K562 (cell line): ENCODE measurements around the gene FAM167B. TPM values are rescaled to one million over a fixed set of nuclear protein-coding genes. Genes with fewer than 3 reads are reported as not detected.

Source experiments
- CBX5 ChIP-seq: IDR thresholded peaks from 2 replicates; pipeline ENCODE4 v1.6.1; 2014; ENCODE audit warnings: low read depth, borderline replicate concordance
- EGR1 ChIP-seq: fragments of 450-650 bp; conservative IDR thresholded peaks from 2 replicates; pipeline ENCODE4 v1.6.1; 2017; ENCODE audit warnings: mild to moderate bottlenecking
- FOXP1 ChIP-seq: sonication (generic); formaldehyde crosslinking; IDR thresholded peaks from 2 replicates; pipeline ENCODE4 v1.8.0; 2022; ENCODE audit warnings: mild to moderate bottlenecking, missing genetic modification reagents
- KLF16 ChIP-seq: IDR thresholded peaks from 2 replicates; pipeline ENCODE4 v1.6.1; 2016; ENCODE audit warnings: antibody characterized with exemption
- MEF2A ChIP-seq: IDR thresholded peaks from 2 replicates; pipeline ENCODE4 v1.6.1; 2011; ENCODE audit warnings: low read depth, mild to moderate bottlenecking, low read length, moderate library complexity; ENCODE audit not compliant: control insufficient read depth
- MYC ChIP-seq, 2 experiments: fragments of 250-450 bp in 1 of 2; sonication (Bioruptor Pico) in 1 of 2; IDR thresholded peaks; 2 replicates each; pipeline versions ENCODE4 v1.5.1 to v1.6.1; 2012 to 2021; ENCODE audit warnings: low read depth in 2 of 2, borderline replicate concordance in 1 of 2, improper control_type of control experiment in 1 of 2, low read length in 1 of 2, mild to moderate bottlenecking in 1 of 2, moderate library complexity in 1 of 2
- NCOA2 ChIP-seq, 2 experiments: fragments of 450-650 bp; IDR thresholded peaks; 2 replicates each; pipeline ENCODE4 v1.6.1; 2018; ENCODE audit warnings: mild to moderate bottlenecking in 2 of 2, moderate library complexity in 1 of 2; ENCODE audit not compliant: partially characterized antibody in 2 of 2
- NR1H2 ChIP-seq: sonication (generic); formaldehyde crosslinking; IDR thresholded peaks from 2 replicates; pipeline ENCODE4 v1.4.0; 2020; ENCODE audit warnings: mild to moderate bottlenecking, missing genetic modification reagents
- PRPF4 ChIP-seq: fragments of 200-400 bp; formaldehyde crosslinking; IDR thresholded peaks from one replicate; pipeline ENCODE4 v1.6.1; 2017; ENCODE audit warnings: low read length, low read depth, mild to moderate bottlenecking; ENCODE audit not compliant: insufficient read depth, poor library complexity, severe bottlenecking
- RFX1 ChIP-seq: fragments of 450-650 bp; IDR thresholded peaks from 2 replicates; pipeline ENCODE4 v1.6.1; 2016; ENCODE audit warnings: mild to moderate bottlenecking, moderate library complexity
- SMARCB1 ChIP-seq: IDR thresholded peaks from 2 replicates; pipeline ENCODE4 v1.6.1; 2011; ENCODE audit warnings: improper control_type of control experiment, low read depth; ENCODE audit not compliant: insufficient read length
- ZKSCAN1 ChIP-seq: fragments of 150-350 bp; IDR thresholded peaks from 2 replicates; pipeline ENCODE4 v1.6.1; 2016; ENCODE audit warnings: low read depth, low read length
- ZNF124 ChIP-seq: sonication (generic); formaldehyde crosslinking; IDR thresholded peaks from 2 replicates; pipeline ENCODE4 v1.8.1; 2022; ENCODE audit warnings: missing genetic modification reagents
- ZNF384 ChIP-seq: IDR thresholded peaks from 2 replicates; pipeline ENCODE4 v1.6.1; 2012; ENCODE audit warnings: low read depth, low read length, improper control_type of control experiment
- ZNF778 ChIP-seq: fragments of 450-650 bp; formaldehyde crosslinking; IDR thresholded peaks from 2 replicates; pipeline ENCODE4 v1.4.0; 2020; ENCODE audit warnings: mild to moderate bottlenecking, moderate library complexity
- polyA plus RNA-seq, 8 experiments: library from polyadenylated mRNA; depleted of rRNA in 4 of 8; stranded (reverse) in 5 of 8; unstranded in 3 of 8; fragments of >200 nt; fragmentation: Nextera tagmentation in 2 of 8; fragmentation: Illumina TruSeq in 1 of 8; extraction: Ambion mirVana in 2 of 8; extraction: Trizol in 1 of 8; gene quantifications; 2 replicates each; pipeline versions ENCODE4 v1.2.1 to v1.2.3, GENCODE V29; 2011 to 2014; ENCODE audit warnings: inconsistent platforms in 1 of 8, missing spikeins in 1 of 8
- total RNA-seq, 7 experiments: library from RNA; depleted of rRNA in 6 of 7; stranded (reverse); fragments of >200 nt in 6 of 7; fragmentation: Illumina TruSeq in 2 of 7; extraction: Trizol in 2 of 7; gene quantifications; 2 replicates each; pipeline versions ENCODE4 v1.2.1 to v1.2.3, GENCODE V29; 2011 to 2021; ENCODE audit warnings: low replicate concordance in 1 of 7
- TF ChIP-seq, protein P1 (sequence below): IDR thresholded peaks from 2 replicates; pipeline ENCODE4 v1.6.1; 2011; ENCODE audit warnings: borderline replicate concordance, low read depth, mild to moderate bottlenecking, moderate library complexity, low read length; ENCODE audit not compliant: insufficient read depth, poor library complexity, severe bottlenecking
- TF ChIP-seq, protein P2 (sequence below): sonication (generic); formaldehyde crosslinking; IDR thresholded peaks from 2 replicates; pipeline ENCODE4 v1.9.0; 2022; ENCODE audit warnings: mild to moderate bottlenecking, missing genetic modification reagents

Gene FAM167B
- total and polyA plus RNA-seq, 9 of the 15 experiments (the other 6 are each of a cell fraction or from before 2014, with no cell fraction given) = not detected

DNA sequence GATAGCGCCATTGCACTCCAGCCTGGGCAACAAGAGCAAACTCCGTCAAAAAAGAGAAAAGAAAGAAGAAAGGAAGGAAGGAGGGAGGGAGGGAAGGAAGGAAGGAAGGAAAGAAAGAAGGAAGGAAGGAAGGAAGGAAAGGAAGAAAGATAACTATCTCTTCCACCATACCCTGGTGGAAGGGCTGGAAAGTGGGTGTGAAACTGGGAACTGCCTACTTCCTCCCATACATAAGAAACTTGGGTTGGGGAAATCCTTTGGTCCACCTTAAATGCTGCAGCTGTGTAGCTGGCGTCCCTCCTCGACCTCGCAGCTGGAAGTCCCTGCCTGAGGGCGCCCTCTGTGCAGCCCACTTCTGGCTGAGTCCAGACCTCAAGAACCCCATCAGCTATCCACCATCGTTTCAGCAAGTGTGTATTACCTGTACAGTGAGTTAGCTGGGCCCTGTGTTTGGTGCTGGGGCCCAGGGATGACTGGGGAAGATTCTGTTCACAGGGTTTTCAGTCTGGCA is 4.6 kb upstream of the FAM167B start (continued):
- TF ChIP-seq ZKSCAN1 (no peak), MYC (IDR thresholded peaks at IDR 0.05; ENCODE audit: low read depth, low read length) (no peak), MYC (CRISPR knock-in tag; IDR thresholded peaks at IDR 0.05; ENCODE audit: borderline replicate concordance, low read depth) (no peak), MEF2A (no peak), ZNF778 (CRISPR knock-in tag) (no peak), CBX5 (no peak), SMARCB1 (no peak), PRPF4 (no peak), ZNF124 (no peak), FOXP1 (no peak), KLF16 (no peak), NR1H2 (no peak), RFX1 (no peak), EGR1 (no peak), ZNF384 (no peak), NCOA2 (IDR thresholded peaks at IDR 0.05; ENCODE audit: partially characterized antibody in 2 of 2) (no peak)
- TF ChIP-seq, protein P1, sequence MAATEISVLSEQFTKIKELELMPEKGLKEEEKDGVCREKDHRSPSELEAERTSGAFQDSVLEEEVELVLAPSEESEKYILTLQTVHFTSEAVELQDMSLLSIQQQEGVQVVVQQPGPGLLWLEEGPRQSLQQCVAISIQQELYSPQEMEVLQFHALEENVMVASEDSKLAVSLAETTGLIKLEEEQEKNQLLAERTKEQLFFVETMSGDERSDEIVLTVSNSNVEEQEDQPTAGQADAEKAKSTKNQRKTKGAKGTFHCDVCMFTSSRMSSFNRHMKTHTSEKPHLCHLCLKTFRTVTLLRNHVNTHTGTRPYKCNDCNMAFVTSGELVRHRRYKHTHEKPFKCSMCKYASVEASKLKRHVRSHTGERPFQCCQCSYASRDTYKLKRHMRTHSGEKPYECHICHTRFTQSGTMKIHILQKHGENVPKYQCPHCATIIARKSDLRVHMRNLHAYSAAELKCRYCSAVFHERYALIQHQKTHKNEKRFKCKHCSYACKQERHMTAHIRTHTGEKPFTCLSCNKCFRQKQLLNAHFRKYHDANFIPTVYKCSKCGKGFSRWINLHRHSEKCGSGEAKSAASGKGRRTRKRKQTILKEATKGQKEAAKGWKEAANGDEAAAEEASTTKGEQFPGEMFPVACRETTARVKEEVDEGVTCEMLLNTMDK = no peak
- TF ChIP-seq, protein P2, sequence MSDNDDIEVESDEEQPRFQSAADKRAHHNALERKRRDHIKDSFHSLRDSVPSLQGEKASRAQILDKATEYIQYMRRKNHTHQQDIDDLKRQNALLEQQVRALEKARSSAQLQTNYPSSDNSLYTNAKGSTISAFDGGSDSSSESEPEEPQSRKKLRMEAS (CRISPR knock-in tag) = no peak
